ENCODE data around the gene ZNRF3.
"Not testable (repeated sequence)": the region's sequence is repeated elsewhere in the genome, so short reads cannot be mapped to it uniquely, and the experiment has no call there.

ZNRF3 gene

DNA sequence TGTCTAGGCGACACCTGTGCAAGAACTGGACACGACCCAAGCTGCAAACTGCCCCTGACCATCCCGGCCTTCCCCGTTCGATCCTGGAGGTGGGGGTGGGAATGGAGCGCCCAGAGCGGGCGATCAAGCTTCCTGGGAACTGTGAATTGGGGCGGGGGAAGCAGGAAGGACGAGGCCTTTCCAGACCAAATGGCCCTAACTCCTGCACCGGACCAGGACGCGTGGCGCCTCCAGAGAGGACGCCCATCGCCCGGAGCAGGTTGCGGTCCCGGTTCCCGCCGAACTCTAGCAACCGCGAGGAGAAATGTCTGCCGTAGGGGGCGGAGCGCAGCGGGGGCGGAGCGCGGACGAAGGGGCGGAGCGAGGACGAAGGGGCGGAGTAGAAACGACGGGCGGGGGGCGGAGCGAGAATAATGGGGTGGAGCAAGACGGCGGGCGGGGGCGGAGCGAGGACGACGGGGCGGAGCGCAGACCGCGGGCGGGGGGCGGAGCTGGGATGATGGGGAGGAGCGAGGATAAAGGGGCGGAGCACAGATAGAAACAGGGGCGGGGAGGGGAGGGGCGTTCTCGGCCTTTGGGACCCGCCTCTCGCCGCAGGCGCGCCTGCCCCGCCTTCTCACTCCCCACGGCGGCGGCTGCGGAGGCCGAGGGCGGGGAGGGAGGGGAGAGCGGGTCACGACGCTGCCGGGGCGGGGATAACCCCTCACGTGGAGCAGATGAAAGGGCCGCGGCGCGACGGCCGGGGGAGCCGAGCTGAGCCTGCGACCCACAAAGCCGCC is at the start of gene ZNRF3:
Gene ZNRF3 (plus strand): TSS at position 695 of the 779 bp plus-strand sequence. CDS start 195 bp downstream, outside the sequence.
- peak; percentile 91 for DNase-seq (ENCODE audit: low read depth)

GRCh38 chr22:28835630-28836189 is 47.7 kb upstream of the ZNRF3 start:
- no peak for DNase-seq (ENCODE audit: low read depth)

GRCh38 chr22:28837640-28838039 is 45.7 kb upstream of the ZNRF3 start:
- no peak for DNase-seq (ENCODE audit: low read depth)

DNA sequence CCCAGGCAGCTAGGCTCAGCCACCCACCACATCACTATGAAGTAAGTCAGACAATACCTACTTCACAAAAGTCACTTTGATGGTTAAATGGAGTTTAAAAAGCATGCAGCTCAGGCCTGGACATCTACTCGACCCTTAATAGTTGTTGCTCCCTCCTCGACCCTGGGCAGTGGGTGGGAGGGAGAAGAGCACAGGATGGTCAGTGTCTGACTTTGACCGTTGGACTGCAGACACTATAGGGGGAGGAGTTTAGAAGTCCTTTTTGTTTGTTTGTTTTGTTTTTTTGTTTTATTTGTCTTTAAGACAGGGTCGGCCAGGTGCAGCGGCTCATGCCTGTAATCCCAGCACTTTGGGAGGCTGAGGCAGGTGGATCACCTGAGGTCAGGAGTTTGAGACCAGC is 44.4 kb upstream of the ZNRF3 start:
- no peak for DNase-seq (ENCODE audit: low read depth)

- no peak for DNase-seq (ENCODE audit: low read depth)
These were observed 42.3 kb upstream of the ZNRF3 start for GRCh38 chr22:28841111-28841510.

DNA sequence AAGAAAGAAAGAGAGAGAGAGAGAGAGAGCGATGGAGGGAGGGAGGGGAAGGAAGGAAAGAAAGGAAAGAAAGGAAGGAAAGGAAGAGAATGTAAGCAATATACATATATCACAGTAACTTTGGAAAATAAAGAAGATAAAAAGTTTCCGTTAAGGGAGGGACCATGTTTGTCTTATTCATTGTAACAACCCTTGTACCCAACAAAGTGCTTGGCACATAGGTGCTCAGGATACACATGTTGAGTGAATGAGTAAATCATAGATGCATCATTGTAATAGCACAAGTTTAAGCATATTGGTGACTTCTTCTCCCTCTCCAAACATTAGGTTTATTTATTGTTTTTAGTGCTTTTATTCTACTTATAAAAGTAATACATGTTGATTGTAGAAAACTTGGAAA is 39.7 kb upstream of the ZNRF3 start:
- DNase-seq (ENCODE audit: low read depth): no peak

DNA sequence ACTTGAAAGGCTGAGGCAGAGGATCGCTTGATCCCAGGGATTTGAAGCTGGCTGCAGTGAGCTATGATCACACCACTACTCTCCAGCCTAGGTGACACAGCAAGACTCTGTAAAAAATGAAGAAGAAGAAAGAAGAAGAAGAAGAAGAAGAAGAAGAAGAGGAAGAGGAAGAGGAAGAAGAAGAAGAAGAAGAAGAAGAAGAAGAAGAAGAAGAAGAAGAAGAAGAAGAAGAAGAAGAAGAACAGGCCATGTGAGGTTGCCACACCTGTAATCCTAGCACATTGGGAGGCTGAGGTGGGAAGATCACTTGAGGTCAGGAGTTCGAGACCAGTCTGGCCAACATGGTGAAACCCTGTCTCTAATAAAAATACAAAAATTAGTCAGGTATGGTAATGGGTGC is 39.1 kb upstream of the ZNRF3 start:
- not testable (repeated sequence) for DNase-seq (ENCODE audit: low read depth)

GRCh38 chr22:28846994-28847393 is 36.4 kb upstream of the ZNRF3 start:
- no peak for DNase-seq (ENCODE audit: low read depth)

DNA sequence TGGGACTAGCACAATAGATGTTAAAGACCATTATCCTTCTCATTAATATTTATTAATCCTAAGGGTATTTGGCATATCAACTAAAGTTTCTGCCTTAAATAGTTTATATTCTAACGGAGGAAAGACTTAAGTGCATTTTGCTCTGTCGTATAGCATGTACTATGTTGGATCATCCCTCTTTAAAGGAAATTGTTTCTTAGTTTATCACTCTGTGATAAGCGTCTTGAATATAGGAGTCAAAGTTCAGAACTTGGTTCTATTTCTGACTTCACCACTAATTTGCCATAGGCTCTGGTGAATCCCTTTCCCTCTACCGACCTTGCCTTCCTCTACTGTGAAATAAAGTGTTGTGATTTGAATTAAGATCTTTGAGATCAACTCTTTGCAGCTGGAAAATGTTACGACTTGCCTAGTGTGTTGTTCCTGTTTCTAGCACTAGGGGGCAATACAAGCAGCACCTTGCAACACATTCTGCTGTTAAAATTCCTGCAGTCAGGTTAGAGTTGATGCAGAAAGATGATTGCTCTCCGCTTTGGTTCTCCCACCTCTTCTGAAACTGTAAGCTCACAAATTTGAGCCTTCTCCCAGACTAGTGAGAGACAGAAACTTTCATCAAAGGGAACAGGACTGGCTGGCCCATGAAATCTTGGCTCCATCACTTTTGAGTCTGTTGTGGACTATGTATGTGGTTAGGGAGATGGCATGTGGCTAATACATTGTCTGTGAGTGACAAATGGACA is 27.8 kb upstream of the ZNRF3 start:
- peak; percentile 60 for DNase-seq (ENCODE audit: low read depth)

DNA sequence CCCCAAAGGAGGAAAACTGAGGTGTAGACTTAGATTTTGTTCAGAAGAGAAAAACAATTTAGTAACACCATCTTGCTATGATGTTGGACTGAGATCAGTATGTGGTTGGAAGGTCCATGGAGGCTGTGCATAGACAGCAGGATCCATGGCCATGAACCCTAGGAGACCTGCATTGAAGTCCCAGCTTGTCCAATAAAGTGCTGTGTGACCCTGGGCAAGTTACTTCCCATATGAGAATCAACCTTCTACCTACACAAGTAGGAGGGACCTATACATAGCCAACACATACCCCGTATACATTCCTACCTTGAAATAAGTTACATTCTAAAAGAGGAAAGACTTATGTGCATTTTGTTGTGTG is 27.3 kb upstream of the ZNRF3 start:
- DNase-seq (ENCODE audit: low read depth): no peak

DNA sequence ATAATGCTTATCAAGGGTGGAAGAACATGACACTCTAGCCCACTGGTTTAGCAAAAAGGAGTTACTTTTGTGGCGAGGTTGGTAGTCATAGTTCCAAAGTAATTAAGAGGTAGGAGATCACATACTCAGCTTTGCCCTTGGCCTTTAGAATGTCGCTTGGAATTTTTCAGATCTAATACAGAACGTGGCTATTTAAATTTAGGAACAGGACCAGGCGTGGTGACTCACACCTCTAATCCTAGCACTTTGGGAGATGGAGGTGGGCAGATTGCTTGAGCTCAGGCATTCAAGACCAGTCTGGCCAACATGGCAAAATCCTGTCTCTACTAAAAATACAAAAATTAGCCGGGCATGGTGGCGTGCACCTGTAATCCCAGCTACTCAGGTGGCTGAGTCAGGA is 26.1 kb upstream of the ZNRF3 start:
- DNase-seq (ENCODE audit: low read depth): no peak

- no peak for DNase-seq (ENCODE audit: low read depth)
These were observed 18.3 kb upstream of the ZNRF3 start for GRCh38 chr22:28864878-28865596.

- DNase-seq (ENCODE audit: low read depth): no peak
These were observed 16.2 kb upstream of the ZNRF3 start for GRCh38 chr22:28867191-28867590.

- not testable (repeated sequence) for DNase-seq (ENCODE audit: low read depth)
These were observed 15.0 kb upstream of the ZNRF3 start for GRCh38 chr22:28868389-28868788.

GRCh38 chr22:28869736-28870135 is 13.6 kb upstream of the ZNRF3 start:
- peak; percentile 24 for DNase-seq (ENCODE audit: low read depth)

- no peak for DNase-seq (ENCODE audit: low read depth)
These were observed 10.0 kb upstream of the ZNRF3 start for GRCh38 chr22:28873183-28873963.

DNA sequence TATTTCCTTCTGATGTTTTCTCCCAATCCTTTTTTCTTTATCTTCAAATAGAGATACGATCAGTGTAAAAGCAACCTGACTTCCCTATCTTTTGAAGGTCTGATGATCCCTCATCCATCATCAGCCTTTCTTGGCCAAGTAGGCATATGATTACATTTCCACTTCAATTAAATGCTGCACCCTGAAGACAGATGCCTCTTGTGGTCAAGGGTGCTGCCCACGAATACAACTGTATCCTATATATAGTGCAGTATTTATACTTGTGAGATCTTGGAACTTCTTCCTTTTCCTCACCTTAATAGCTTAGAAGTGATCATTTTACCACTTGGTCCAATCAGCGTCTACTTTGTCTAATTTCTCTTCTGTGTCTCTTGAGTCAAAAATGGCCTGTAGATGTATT is 9.3 kb upstream of the ZNRF3 start:
- no peak for DNase-seq (ENCODE audit: low read depth)

GRCh38 chr22:28874811-28875320 is 8.5 kb upstream of the ZNRF3 start:
- no peak for DNase-seq (ENCODE audit: low read depth)

DNA sequence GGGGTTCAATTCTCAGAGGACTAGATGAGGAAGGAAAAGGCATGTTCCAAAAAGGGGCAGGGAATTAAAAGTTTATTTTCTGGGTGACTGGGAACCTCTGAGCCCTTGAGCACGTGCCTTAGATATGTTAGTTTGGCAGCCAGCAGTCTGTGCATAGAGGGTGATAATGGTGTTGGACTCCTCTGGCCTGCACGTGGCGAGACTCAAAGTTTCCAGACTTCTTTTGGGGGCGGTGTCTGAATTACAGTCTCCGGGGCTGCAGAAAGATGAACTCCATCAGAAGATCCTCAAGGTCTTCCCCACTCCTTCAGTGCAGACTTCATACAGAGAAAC is 861 bp upstream of the ZNRF3 start:
- DNase-seq (ENCODE audit: low read depth): no peak

- no peak for DNase-seq (ENCODE audit: low read depth)
These were observed 215 bp downstream of the ZNRF3 start for GRCh38 chr22:28883657-28883916.

GRCh38 chr22:28883917-28884746 is 760 bp downstream of the ZNRF3 start:
- DNase-seq (ENCODE audit: low read depth): peak; percentile 31

Data from fibroblast of gingiva (primary cell).